ENCODE results near the gene MED12L.

The MED12L gene

GRCh38 chr3:151319628-151320027, 234.2 kb downstream of the MED12L start:
- no peaks in the 10 kb centered on the region for H3K27me3 ChIP-seq (ENCODE audit: low read depth, low read length)

GRCh38 chr3:151320131-151320530, 234.7 kb downstream of the MED12L start:
- Histone ChIP-seq H3K4me3 (ENCODE audit: low read depth in 1 of 2, low read length in 2 of 2) (no peak overlapping the region), H3K4me1 (ENCODE audit: control insufficient read depth in 1 of 2, insufficient read depth in 2 of 2, low read length in 2 of 2) (no peaks in the 10 kb centered on the region), H3K27ac (ENCODE audit: low read length) (no peak overlapping the region), H3K9me3 (ENCODE audit: control insufficient read depth in 1 of 2, low read length in 2 of 2) (no peaks in the 10 kb centered on the region), H3K36me3 (ENCODE audit: control insufficient read depth in 1 of 2, insufficient read depth in 2 of 2, low read length in 2 of 2) (no peaks in the 10 kb centered on the region), H3K27me3 (ENCODE audit: low read depth, low read length) (no peaks in the 10 kb centered on the region)

More at GRCh38 chr3:151319628-151320027, 234.2 kb downstream of the MED12L start:
- H3K36me3 ChIP-seq (ENCODE audit: control insufficient read depth in 1 of 2, insufficient read depth in 2 of 2, low read length in 2 of 2): no peaks in the 10 kb centered on the region
- H3K27ac ChIP-seq (ENCODE audit: low read length): no peak overlapping the region
- H3K4me1 ChIP-seq (ENCODE audit: control insufficient read depth in 1 of 2, insufficient read depth in 2 of 2, low read length in 2 of 2): no peaks in the 10 kb centered on the region
- H3K9me3 ChIP-seq (ENCODE audit: control insufficient read depth in 1 of 2, low read length in 2 of 2): no peaks in the 10 kb centered on the region
- no peak overlapping the region for H3K4me3 ChIP-seq (ENCODE audit: low read depth in 1 of 2, low read length in 2 of 2)

GRCh38 chr3:151321526-151321925, 236.1 kb downstream of the MED12L start:
- Histone ChIP-seq H3K36me3 (ENCODE audit: control insufficient read depth in 1 of 2, insufficient read depth in 2 of 2, low read length in 2 of 2) (no peaks in the 10 kb centered on the region), H3K4me1 (ENCODE audit: control insufficient read depth in 1 of 2, insufficient read depth in 2 of 2, low read length in 2 of 2) (no peaks in the 10 kb centered on the region), H3K27me3 (ENCODE audit: low read depth, low read length) (no peaks in the 10 kb centered on the region), H3K4me3 (ENCODE audit: low read depth in 1 of 2, low read length in 2 of 2) (no peak overlapping the region), H3K27ac (ENCODE audit: low read length) (no peak overlapping the region), H3K9me3 (ENCODE audit: control insufficient read depth in 1 of 2, low read length in 2 of 2) (no peaks in the 10 kb centered on the region)

GRCh38 chr3:151322511-151322910, 237.0 kb downstream of the MED12L start:
- Histone ChIP-seq H3K27me3 (ENCODE audit: low read depth, low read length) (no peaks in the 10 kb centered on the region), H3K9me3 (ENCODE audit: control insufficient read depth in 1 of 2, low read length in 2 of 2) (no peaks in the 10 kb centered on the region), H3K4me1 (ENCODE audit: control insufficient read depth in 1 of 2, insufficient read depth in 2 of 2, low read length in 2 of 2) (no peaks in the 10 kb centered on the region), H3K27ac (ENCODE audit: low read length) (no peak overlapping the region), H3K36me3 (ENCODE audit: control insufficient read depth in 1 of 2, insufficient read depth in 2 of 2, low read length in 2 of 2) (no peaks in the 10 kb centered on the region), H3K4me3 (ENCODE audit: low read depth in 1 of 2, low read length in 2 of 2) (no peak overlapping the region)

GRCh38 chr3:151327571-151328198, 242.2 kb downstream of the MED12L start:
- Histone ChIP-seq H3K36me3 (ENCODE audit: control insufficient read depth in 1 of 2, insufficient read depth in 2 of 2, low read length in 2 of 2) (no peaks in the 10 kb centered on the region), H3K27ac (ENCODE audit: low read length) (peak overlapping the region; percentile 14), H3K4me1 (ENCODE audit: control insufficient read depth in 1 of 2, insufficient read depth in 2 of 2, low read length in 2 of 2) (no peaks in the 10 kb centered on the region), H3K9me3 (ENCODE audit: control insufficient read depth in 1 of 2, low read length in 2 of 2) (no peaks in the 10 kb centered on the region), H3K4me3 (ENCODE audit: low read depth in 1 of 2, low read length in 2 of 2) (peak overlapping the region; percentile 35 to 42), H3K27me3 (ENCODE audit: low read depth, low read length) (no peaks in the 10 kb centered on the region)

- Histone ChIP-seq H3K27ac (ENCODE audit: low read length) (peak overlapping the region; percentile 14), H3K27me3 (ENCODE audit: low read depth, low read length) (no peaks in the 10 kb centered on the region), H3K9me3 (ENCODE audit: control insufficient read depth in 1 of 2, low read length in 2 of 2) (no peaks in the 10 kb centered on the region), H3K4me1 (ENCODE audit: control insufficient read depth in 1 of 2, insufficient read depth in 2 of 2, low read length in 2 of 2) (no peaks in the 10 kb centered on the region), H3K36me3 (ENCODE audit: control insufficient read depth in 1 of 2, insufficient read depth in 2 of 2, low read length in 2 of 2) (no peaks in the 10 kb centered on the region), H3K4me3 (ENCODE audit: low read depth in 1 of 2, low read length in 2 of 2) (peak overlapping the region; percentile 35 to 42)
Measured at GRCh38 chr3:151328298-151328995, 243.0 kb downstream of the MED12L start.

- Histone ChIP-seq H3K27me3 (ENCODE audit: low read depth, low read length) (no peaks in the 10 kb centered on the region), H3K4me3 (ENCODE audit: low read depth in 1 of 2, low read length in 2 of 2) (peak within 1 kb of the TSS; percentile 16 to 35)
Measured at GRCh38 chr3:151329363-151329762, 243.9 kb downstream of the MED12L start, which contains the start of gene P2RY13. Gene P2RY13, minus strand, starts transcription at chr3:151329549. Its CDS starts 21 bp downstream, at chr3:151329528.

GRCh38 chr3:151330379-151330778, 244.9 kb downstream of the MED12L start:
- H3K27ac ChIP-seq (ENCODE audit: low read length): no peak overlapping the region
- H3K27me3 ChIP-seq (ENCODE audit: low read depth, low read length): no peaks in the 10 kb centered on the region
- no peaks in the 10 kb centered on the region for H3K36me3 ChIP-seq (ENCODE audit: control insufficient read depth in 1 of 2, insufficient read depth in 2 of 2, low read length in 2 of 2)
- H3K4me1 ChIP-seq (ENCODE audit: control insufficient read depth in 1 of 2, insufficient read depth in 2 of 2, low read length in 2 of 2): no peaks in the 10 kb centered on the region
- no peak overlapping the region for H3K4me3 ChIP-seq (ENCODE audit: low read depth in 1 of 2, low read length in 2 of 2)
- no peaks in the 10 kb centered on the region for H3K9me3 ChIP-seq (ENCODE audit: control insufficient read depth in 1 of 2, low read length in 2 of 2)

More at GRCh38 chr3:151329363-151329762, 243.9 kb downstream of the MED12L start, which contains the start of gene P2RY13:
- H3K4me1 ChIP-seq (ENCODE audit: control insufficient read depth in 1 of 2, insufficient read depth in 2 of 2, low read length in 2 of 2): no peaks in the 10 kb centered on the region
- no peaks in the 10 kb centered on the region for H3K36me3 ChIP-seq (ENCODE audit: control insufficient read depth in 1 of 2, insufficient read depth in 2 of 2, low read length in 2 of 2)
- H3K9me3 ChIP-seq (ENCODE audit: control insufficient read depth in 1 of 2, low read length in 2 of 2): no peaks in the 10 kb centered on the region
- no peak within 1 kb of the TSS for H3K27ac ChIP-seq (ENCODE audit: low read length)

GRCh38 chr3:151330899-151331298, 245.4 kb downstream of the MED12L start:
- H3K4me1 ChIP-seq (ENCODE audit: control insufficient read depth in 1 of 2, insufficient read depth in 2 of 2, low read length in 2 of 2): no peaks in the 10 kb centered on the region
- H3K27me3 ChIP-seq (ENCODE audit: low read depth, low read length): no peaks in the 10 kb centered on the region
- no peak overlapping the region for H3K4me3 ChIP-seq (ENCODE audit: low read depth in 1 of 2, low read length in 2 of 2)
- no peak overlapping the region for H3K27ac ChIP-seq (ENCODE audit: low read length)
- H3K9me3 ChIP-seq (ENCODE audit: control insufficient read depth in 1 of 2, low read length in 2 of 2): no peaks in the 10 kb centered on the region
- no peaks in the 10 kb centered on the region for H3K36me3 ChIP-seq (ENCODE audit: control insufficient read depth in 1 of 2, insufficient read depth in 2 of 2, low read length in 2 of 2)

GRCh38 chr3:151331696-151332095, 246.2 kb downstream of the MED12L start:
- Histone ChIP-seq H3K36me3 (ENCODE audit: control insufficient read depth in 1 of 2, insufficient read depth in 2 of 2, low read length in 2 of 2) (no peaks in the 10 kb centered on the region), H3K27me3 (ENCODE audit: low read depth, low read length) (no peaks in the 10 kb centered on the region), H3K27ac (ENCODE audit: low read length) (no peak overlapping the region), H3K9me3 (ENCODE audit: control insufficient read depth in 1 of 2, low read length in 2 of 2) (no peaks in the 10 kb centered on the region), H3K4me3 (ENCODE audit: low read depth in 1 of 2, low read length in 2 of 2) (no peak overlapping the region), H3K4me1 (ENCODE audit: control insufficient read depth in 1 of 2, insufficient read depth in 2 of 2, low read length in 2 of 2) (no peaks in the 10 kb centered on the region)

GRCh38 chr3:151345859-151346258, 260.4 kb downstream of the MED12L start:
- no peaks in the 10 kb centered on the region for H3K27me3 ChIP-seq (ENCODE audit: low read depth, low read length)
- H3K4me3 ChIP-seq (ENCODE audit: low read depth in 1 of 2, low read length in 2 of 2): peak overlapping the region in 1 of 2 donors; percentile 52
- no peaks in the 10 kb centered on the region for H3K36me3 ChIP-seq (ENCODE audit: control insufficient read depth in 1 of 2, insufficient read depth in 2 of 2, low read length in 2 of 2)
- H3K9me3 ChIP-seq (ENCODE audit: control insufficient read depth in 1 of 2, low read length in 2 of 2): no peaks in the 10 kb centered on the region
- H3K27ac ChIP-seq (ENCODE audit: low read length): peak overlapping the region; percentile 70
- H3K4me1 ChIP-seq (ENCODE audit: control insufficient read depth in 1 of 2, insufficient read depth in 2 of 2, low read length in 2 of 2): peaks cover 0 to 4% of the 10 kb centered on the region in 2 donors

Measured in muscle layer of duodenum (tissue), 2 donors.